Epidermal melanocyte (primary cell): ENCODE data around the gene GDF10.

Experiments
- DNase-seq: peaks from one replicate; pipeline ENCODE4 v3.0.0; 2011; ENCODE audit warnings: low spot score; ENCODE audit not compliant: insufficient read length

Gene GDF10

DNA sequence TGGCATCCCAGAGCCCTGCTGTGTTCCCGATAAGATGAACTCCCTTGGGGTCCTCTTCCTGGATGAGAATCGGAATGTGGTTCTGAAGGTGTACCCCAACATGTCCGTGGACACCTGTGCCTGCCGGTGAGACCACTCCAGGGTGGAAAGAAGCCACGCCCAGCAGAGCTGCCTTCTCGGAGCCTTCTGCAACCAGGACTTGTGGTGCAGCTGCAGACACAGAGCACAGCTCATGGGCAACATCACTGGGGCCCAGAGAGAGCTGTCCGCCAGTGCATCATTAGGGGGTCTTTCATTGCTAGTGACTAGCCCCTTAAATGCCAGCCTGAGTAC is 12.6 kb downstream of the GDF10 start:
- DNase-seq, result no peak

DNA sequence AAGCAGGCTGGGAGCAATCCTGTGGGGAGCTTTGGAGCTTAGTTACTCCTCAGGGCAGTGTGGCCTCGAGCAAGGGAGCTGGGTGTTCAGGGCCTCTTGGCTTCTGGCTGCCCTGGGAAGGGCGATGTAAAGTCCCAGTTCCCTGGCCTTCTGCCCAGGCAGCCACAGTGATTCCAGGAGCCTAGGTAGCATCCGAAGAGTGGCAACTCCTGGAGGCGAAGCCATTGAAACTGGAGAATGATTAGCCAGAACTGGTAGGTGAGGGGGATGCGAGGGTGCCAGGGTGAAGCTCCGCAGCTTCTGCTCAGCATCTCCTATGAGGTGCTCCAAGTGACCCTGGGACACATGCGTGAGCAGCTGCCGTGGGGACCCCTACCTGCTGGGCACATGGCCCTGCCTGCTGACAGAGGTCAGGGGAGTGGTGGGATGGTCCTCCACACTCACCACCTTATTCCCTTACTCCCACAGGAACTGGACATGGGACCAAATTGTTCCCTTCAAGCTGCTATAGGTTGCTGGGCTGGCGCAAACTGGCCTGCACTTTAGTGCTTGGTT is 14.5 kb downstream of the GDF10 start:
- no peak for DNase-seq

DNA sequence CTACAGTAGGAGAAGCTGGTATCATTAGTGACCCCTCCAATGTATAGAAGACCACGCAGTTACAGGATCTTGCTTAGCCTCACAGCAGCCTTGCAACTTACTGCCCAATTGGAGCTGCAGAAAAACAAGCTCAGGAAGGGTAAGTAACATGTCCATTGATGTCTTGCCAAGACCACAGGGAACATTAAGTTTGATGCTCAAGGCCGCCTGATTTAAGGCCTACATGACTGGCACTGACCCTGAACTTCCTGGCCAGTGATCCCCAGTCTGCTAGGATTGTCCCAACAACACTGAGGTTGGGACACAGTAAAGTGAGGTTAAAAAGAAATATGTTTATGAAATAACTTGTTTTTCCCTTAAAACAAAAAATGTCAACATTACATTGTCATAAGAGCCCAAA is 15.4 kb downstream of the GDF10 start:
- no peak for DNase-seq

DNA sequence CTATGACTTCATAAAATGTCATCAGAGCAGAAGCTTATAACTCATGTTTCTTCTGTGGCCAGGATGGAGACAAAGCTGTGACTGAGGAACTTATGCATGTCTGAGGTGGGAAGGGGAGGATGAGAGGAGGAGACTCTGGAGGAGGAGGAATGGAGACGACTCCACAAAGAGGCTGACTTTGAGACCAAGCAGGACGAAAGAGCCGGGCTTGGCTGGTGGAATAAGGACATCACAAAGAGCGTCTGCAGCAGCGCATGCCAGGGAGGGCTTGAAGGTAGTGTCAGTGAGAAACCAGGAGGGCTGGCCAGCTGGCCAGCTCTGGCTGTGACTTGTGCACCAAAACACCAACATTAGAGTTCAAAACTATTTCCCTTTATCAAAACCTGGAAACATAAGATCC is 16.1 kb downstream of the GDF10 start:
- DNase-seq, result no peak

DNA sequence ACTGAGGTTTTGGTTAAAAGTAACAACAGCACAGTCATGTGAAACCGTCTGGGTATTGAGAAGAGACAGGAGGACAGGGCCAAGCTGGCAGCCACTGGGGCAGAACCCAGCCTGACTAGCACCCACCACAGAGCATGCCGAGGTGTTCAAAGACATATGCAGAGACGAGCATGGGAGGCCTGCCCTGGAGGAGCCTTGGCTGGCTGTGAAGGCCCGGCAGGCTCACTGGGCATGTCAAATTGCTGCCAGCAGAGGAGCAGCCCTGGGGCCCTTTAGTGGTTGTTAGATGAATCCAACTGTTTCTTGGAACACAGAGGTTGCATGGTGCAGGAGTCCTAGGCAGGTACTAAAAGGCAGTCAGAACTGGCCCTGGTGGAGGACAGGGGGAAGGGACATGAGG is 17.3 kb downstream of the GDF10 start:
- no peak for DNase-seq

DNA sequence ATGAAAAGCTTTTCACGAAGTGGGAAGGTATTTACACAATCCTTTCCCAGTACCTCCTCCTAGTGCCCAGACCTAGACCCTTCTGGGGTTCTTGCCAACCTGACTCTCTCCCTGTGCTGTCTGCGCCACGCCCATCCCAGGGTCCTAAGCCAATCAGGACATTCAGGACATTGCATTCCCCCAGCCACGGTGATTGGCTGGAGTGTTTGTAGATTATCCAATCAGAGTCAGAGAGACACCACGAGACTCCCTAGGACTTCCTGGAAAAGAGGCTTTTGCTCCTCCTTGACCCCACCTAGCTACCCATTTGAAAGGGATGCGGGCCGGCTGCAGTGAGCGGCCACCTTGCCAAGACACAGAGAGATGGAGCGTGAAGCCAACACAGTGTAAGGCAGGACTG is 18.7 kb downstream of the GDF10 start:
- DNase-seq, result no peak

DNA sequence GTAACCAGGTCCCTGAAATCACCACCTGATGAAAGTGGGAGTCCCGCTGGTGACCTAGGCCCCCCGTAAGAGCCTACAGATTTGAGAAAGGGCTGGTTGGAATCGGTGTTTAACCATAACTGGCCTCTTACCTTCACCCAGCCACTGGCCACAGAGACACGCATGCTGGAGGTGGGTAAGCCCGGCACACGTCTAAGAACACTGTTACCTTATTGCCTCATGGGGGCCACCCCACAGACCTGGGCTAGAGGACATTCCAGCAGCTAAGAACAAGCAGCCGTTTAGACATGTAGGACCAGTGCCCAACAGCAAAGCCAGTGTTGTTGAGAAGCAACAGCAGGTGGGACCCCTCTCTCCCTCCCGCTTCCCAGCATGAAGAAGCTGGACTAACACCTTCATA is 19.8 kb downstream of the GDF10 start:
- DNase-seq, result no peak

DNA sequence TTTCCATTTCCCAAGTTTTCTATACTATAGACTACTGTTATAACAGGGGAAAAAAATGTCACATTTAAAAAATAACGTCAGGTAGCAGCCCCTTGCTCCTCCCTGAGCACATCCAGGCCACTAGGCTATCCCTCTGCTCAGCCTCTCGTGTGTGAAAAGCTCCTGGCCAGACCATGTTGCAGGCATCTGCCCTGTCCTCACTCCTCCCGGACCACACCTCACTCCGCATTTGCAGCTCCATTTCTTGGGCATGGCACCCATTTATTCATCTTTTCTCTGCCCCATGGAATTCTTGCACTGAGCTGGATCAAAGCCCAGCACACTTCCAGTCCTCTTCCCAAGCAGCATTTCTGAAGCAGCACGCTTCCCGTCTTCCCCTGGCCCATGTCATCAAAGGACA is 20.8 kb downstream of the GDF10 start:
- DNase-seq, result no peak

DNA sequence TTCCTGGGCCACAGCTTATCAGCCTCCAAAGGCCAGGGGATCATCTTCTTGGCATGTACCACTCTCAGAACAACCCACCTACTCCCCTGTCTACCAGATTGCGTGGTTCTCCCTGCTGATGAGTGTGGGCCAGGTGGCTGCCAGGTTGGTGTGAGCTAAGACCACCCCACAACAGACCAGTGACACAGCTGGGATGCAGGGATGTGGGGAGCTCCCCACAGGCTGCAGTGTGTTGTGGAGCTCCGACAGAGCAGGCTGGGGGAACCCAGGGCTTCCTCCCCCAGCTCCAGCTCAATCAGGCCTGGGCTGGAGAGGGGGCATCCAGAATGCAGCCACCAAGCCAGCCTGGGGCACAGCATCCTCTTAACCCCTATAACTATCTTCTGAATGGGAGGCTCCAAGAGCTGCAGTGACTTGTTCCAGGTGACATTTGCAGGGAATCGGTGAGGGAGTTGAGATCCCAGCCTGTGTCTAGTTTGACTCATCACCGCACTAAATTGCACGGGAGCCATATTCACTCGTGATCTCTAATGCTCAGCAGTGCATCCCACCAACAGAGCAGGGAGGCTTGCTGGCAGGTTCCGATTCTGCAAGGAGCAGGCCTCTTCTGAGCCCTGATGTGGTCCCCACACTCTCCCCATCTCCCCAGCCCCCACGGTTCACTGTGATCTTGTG is 21.7 kb downstream of the GDF10 start:
- DNase-seq, result no peak

DNA sequence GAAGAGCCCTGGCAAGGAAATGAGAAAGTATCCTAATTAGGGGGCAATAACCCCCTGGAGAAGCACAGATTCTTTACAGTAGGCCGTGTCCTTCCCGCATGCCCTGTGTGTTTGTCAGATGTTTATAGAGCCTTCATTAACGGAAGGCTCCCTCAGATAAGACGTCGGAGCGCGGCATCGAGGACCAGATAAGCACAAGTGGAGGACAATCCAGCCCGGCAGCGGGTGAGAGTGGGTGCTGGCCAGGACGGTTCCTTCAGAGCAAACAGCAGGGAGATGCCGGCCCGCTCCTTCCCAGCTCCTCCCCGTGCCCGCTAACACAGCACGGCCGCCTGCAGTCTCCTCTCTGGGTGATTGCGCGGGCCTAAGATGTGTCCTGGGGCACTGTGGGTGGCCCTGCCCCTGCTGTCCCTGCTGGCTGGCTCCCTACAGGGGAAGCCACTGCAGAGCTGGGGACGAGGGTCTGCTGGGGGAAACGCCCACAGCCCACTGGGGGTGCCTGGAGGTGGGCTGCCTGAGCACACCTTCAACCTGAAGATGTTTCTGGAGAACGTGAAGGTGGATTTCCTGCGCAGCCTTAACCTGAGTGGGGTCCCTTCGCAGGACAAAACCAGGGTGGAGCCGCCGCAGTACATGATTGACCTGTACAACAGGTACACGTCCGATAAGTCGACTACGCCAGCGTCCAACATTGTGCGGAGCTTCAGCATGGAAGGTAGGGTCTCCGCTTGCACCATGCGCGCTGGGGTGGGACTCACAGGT is 22.5 kb downstream of the GDF10 start, which contains the start of gene GDF2:
TSS of gene GDF2 (plus strand) at position 155 of the 762 bp plus-strand sequence. CDS start at position 370, 215 bp downstream.
- no peak for DNase-seq

DNA sequence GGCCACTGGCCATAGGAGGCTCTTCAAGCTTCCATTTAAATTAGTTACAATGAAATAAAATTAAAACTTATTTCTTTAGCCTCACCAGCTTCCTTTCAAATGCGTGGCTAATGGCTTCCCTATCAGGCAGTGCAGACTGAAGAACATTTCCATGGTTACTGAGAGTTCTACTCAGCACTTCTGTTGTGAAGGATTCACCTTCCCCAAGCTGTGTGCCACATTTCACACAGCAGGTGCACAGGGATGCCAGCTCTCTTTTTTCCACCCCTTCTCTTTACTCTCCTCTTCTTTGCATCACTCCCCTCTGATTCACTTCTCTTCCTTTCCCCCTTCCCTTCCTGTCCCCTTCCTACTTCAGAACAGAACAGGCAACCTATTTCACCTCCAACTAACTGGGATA is 23.1 kb downstream of the GDF10 start:
- no peak for DNase-seq

DNA sequence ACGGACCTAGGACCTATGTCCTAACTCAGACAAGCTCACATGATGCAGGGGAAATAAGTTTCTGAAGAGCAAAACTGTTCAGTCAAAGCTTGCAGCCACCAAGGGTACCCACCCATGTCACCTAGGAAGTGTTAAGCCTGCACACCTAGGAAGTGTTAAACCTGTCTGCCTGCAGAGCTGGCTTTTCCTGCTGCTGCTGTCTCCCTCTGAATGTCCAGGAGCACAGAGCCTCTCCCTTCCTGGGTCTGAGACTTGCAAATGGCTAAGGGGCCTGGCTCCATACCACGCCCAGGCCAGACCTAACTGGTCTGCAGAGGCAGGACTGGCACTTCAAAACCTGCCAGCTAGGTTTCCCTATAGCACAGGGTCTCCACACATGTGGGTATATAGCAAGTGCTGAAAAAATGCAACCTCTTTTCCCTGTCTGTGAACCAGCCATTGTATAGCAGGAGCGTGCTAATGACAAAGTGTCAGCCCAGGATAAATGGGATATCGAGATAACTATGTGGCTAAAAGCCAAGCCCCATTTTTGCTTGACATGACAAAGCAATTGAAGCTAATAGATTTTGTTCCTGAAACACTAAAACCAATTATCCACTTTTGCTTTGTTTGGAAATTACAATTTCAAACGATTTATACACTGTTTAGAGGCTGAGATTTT is 23.8 kb downstream of the GDF10 start:
- DNase-seq, result no peak

DNA sequence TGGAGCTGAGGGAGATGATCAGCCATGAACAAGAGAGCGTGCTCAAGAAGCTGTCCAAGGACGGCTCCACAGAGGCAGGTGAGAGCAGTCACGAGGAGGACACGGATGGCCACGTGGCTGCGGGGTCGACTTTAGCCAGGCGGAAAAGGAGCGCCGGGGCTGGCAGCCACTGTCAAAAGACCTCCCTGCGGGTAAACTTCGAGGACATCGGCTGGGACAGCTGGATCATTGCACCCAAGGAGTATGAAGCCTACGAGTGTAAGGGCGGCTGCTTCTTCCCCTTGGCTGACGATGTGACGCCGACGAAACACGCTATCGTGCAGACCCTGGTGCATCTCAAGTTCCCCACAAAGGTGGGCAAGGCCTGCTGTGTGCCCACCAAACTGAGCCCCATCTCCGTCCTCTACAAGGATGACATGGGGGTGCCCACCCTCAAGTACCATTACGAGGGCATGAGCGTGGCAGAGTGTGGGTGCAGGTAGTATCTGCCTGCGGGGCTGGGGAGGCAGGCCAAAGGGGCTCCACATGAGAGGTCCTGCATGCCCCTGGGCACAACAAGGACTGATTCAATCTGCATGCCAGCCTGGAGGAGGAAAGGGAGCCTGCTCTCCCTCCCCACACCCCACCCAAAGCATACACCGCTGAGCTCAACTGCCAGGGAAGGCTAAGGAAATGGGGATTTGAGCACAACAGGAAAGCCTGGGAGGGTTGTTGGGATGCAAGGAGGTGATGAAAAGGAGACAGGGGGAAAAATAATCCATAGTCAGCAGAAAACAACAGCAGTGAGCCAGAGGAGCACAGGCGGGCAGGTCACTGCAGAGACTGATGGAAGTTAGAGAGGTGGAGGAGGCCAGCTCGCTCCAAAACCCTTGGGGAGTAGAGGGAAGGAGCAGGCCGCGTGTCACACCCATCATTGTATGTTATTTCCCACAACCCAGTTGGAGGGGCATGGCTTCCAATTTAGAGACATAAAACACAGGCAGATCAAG is 25.6 kb downstream of the GDF10 start:
- no peak for DNase-seq

DNA sequence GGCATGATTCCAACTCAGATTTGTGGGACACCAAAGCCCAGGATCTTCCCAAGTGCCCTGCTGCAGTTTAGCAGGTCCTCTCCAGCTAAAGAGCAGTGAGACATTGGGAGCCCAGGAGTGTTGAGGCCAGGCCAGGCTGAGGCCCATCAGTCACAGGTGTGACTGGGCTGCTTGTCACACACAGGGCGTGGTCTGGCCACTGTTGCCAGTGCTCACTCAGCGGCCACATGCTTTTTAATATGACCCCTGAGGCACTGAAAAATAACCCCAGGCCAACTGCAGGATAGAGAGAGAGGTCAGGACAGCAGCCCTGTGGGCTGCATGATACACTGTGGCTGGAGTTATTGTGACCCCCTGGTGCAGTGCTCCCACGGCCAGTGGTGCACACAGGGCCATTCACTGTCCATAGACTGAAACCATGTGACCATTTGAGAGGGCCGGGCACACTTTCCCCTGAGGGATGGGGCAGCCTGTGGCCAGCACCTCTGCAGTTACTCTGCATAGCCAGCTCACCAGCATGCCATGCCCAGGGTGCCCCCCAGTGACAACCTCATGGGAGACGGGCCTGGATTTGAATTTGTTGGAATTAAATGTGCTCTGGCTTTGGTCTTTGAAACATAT is 26.4 kb downstream of the GDF10 start:
- no peak for DNase-seq

DNA sequence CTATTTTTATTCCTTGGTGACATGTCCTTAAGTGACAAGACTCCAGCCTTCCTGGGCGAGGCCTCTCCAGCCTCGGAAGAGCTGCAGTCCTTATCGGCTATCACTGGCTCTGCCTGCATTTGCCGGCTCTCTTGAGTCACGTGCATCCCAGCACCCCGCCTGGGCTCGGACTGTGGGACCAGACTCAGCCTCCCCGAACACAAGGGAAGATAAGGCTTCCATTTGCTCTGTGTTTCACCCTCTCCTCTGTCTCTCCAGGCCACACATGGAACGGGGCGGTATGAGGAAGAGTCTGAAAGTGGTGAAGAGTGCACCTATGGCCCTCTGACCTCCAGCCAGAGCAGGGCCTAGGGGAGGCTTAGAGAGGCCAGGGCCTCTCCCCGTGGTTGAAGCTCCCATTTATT is 26.9 kb downstream of the GDF10 start:
- no peak for DNase-seq

DNA sequence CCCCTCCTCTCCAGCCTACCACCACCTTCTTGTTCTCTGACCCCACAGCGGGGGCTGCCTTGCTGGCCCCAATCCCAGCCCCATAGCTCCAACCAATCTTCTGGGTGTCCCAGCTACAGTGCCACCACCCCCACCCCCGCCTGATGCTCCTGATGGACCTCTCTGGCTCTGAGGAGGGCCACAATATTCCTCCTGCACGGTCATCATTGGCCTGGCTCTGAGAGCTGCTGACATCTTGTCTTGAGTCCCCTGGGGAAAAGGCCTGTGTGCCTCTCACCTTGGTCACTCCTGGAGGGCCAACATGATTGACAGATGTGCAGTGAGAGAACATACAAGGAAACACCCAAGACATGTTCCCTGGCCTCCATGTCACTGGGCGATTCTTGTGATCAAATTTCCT is 29.9 kb downstream of the GDF10 start:
- no peak for DNase-seq

DNA sequence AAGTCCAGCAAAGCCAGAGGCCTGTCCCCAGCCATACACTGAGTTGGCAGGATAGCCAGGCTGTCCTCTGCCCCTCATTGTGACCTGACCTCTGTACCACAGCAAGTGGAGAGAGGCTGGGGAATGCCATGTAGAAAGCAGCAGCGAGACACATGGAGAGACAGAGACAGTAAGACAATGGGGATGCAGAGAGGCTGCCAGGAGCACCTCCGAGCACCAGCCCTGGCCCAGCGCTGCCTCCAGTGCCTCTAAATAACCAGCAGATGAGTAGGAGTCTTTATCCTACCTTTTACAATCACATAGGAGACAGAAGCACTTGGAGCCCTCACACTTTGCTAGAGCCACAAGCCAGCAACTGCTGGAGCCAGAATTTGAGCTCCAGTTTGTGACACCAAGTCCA is 30.4 kb downstream of the GDF10 start:
- DNase-seq, result no peak

DNA sequence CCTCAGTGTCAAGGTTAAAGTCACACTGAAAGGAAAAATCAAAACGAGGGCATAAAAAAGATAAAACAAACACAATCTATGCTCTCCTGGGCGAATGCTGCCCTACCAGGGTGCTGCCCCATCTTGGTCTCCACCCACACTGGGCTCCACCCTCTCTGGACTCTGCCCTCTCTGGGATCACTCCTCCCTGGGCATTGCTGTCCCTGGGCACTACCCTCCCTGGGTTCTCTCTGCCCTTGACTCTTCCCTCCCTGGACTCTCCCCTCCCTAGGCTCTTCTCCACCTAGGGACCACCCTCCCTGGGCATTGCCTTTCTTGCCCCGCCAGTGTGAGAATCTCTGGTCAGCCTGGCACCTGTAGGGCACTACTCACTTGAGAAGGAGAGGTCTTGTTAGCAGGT is 30.8 kb downstream of the GDF10 start:
- DNase-seq, result no peak

DNA sequence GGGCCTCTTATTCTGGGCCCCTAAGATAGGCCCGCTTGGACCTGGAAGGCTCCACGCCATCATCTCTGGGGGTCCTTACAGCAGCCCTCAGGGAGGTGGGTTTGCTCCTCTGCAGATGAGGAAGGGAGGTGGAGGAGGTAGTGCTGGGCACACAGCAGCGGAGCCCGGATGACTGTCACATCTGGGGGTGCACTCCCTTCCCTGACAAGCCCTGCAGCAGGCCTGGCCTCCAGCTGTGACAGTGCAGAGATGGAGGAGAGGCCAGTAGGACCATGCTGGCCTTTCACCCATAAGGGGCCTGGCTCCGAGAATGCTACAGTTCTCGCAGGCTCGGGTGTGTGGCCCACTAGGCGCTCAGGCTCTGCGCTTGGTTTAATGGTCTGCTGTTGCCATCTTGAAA is 31.5 kb downstream of the GDF10 start:
- no peak for DNase-seq

DNA sequence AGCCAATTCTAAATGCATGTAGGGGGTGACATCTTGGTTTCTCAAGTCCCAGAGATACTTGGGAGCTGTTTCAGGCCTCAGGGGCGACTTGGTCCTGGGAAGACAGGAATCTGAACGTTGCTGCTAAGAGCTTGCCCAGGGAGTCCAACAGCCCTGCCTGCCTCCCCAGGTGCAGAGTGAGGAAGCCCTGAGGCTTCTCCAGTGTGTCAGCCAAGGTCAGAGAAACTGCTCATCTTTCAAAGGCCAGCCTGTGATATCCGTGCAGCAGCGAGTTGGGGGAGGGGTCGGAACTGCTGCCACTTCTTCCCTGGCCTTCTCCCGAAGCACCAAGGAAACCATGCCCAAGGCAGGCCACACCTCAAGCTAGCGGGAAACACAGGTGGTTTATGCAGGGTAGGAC is 32.0 kb downstream of the GDF10 start:
- no peak for DNase-seq

DNA sequence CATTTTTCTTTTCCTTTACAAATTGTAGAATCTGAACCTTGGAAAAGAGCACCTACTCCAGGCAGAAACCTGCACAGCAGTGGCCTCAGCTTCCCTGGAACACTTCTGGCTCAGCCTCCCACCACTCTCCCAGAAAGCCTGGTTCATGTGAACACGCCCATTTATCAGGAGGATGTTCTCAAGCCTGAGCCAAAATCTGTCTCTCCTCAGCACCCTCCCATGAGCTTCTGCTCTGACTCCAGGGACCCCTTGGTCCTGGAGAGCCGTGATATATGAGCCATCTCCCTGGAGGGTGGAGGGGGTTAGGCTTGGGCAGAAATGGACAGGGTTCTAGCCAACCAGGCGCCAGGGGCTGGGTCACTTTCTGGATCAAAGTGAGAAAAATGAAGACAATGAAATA is 32.4 kb downstream of the GDF10 start:
- DNase-seq, result no peak
